Vagina (tissue), 2 donors: ENCODE measurements around the gene MGAT4D. TPM values are rescaled to one million over a fixed set of nuclear protein-coding genes. Genes with fewer than 3 reads are reported as not detected.

Experiments used
- DNase-seq, 2 donors: peaks; one replicate each; pipeline ENCODE4 v3.0.0-alpha.2; 2017; ENCODE audit errors: extremely low spot score in 2 of 2
- H3K27ac ChIP-seq: fragments of 200-600 bp; sonication (generic); one replicate; pipeline ENCODE4 v1.5.1; 2019
- H3K27me3 ChIP-seq: fragments of 200-600 bp; sonication (generic); one replicate; pipeline ENCODE4 v1.5.1; 2019
- H3K36me3 ChIP-seq, 2 donors: fragments of 200-600 bp; sonication (generic); one replicate each; pipeline ENCODE4 v1.5.1; 2017 to 2019
- H3K4me1 ChIP-seq: fragments of 200-600 bp; sonication (generic); one replicate; pipeline ENCODE4 v1.5.1; 2019
- H3K4me3 ChIP-seq, 2 donors: fragments of 200-600 bp; sonication (generic); 1 replicate in 1 of 2; 2 replicates in 1 of 2; pipeline ENCODE4 v1.5.1; 2016 to 2019
- H3K9me3 ChIP-seq: fragments of 200-600 bp; sonication (generic); one replicate; pipeline ENCODE4 v1.5.1; 2019
- CTCF ChIP-seq, 3 experiments: fragments of 450-650 bp in 2 of 3; fragments of 200-600 bp in 1 of 3; sonication (generic) in 1 of 3; IDR thresholded peaks; one replicate each; pipeline ENCODE4 v1.5.1; 2017 to 2019; ENCODE audit warnings: antibody characterized with exemption in 3 of 3, mild to moderate bottlenecking in 2 of 3, moderate library complexity in 2 of 3
- POLR2A ChIP-seq, 2 donors: fragments of 450-650 bp; IDR thresholded peaks; one replicate each; pipeline ENCODE4 v1.6.1; 2017; ENCODE audit warnings: antibody characterized with exemption in 2 of 2, mild to moderate bottlenecking in 2 of 2, moderate library complexity in 2 of 2
- POLR2AphosphoS5 ChIP-seq, 2 donors: sonication (generic); formaldehyde crosslinking; IDR thresholded peaks; one replicate each; pipeline ENCODE4 v1.9.0; 2017; ENCODE audit warnings: antibody characterized with exemption in 2 of 2, mild to moderate bottlenecking in 2 of 2, low read depth in 1 of 2; ENCODE audit not compliant: insufficient read depth in 1 of 2
- intact Hi-C: fragments of 100-400 bp; cut with DNase I; formaldehyde crosslinking; loops from one replicate; pipeline ENCODE4 v1.15.1; 2023
- total RNA-seq: library from RNA; depleted of rRNA; stranded (reverse); fragments of >200 nt; gene quantifications from one replicate; pipeline ENCODE4 v1.2.3, GENCODE V29; 2016

Gene MGAT4D
- total RNA-seq, 1 donor from 2014 or later = not detected

DNA sequence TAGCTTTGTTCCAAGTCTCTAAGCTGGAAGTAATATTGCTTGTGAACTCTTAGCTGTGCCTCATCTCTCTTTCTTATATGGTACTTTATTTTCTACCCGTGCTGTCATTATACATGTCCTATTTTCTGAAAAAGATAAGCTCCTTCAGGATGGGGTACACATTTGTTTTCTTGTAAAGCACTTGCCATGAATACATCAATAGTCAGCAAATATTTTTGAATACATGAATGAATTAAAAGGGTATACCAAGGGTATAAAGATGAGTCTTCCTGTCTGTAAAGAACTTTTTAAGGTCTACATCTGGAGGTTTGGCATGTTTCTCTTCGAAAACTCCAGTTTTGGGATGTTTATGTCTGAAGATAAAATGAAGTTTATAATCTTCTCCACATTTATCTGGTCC, 98.0 kb downstream of the MGAT4D start:
- DNase-seq = no peak
- no peak overlapping the region for H3K27ac ChIP-seq
- no peaks in the 10 kb centered on the region for H3K9me3 ChIP-seq
- intact Hi-C loops = no loop called here
- no peaks in the 10 kb centered on the region for H3K4me1 ChIP-seq
- no peaks in the 10 kb centered on the region for H3K36me3 ChIP-seq
- no peak for TF ChIP-seq CTCF (IDR thresholded peaks at IDR 0.05)
- no peak for TF ChIP-seq POLR2A (IDR thresholded peaks at IDR 0.05)
- TF ChIP-seq POLR2AphosphoS5 (IDR thresholded peaks at IDR 0.05; ENCODE audit: insufficient read depth in 1 of 2, low read depth in 1 of 2) = no peak
- H3K27me3 ChIP-seq = no peaks in the 10 kb centered on the region
- H3K4me3 ChIP-seq = no peak overlapping the region

GRCh38 chr4:140395668-140396067, 102.4 kb downstream of the MGAT4D start:
- Histone ChIP-seq H3K36me3 (no peaks in the 10 kb centered on the region), H3K9me3 (no peaks in the 10 kb centered on the region), H3K4me1 (no peaks in the 10 kb centered on the region), H3K27me3 (no peaks in the 10 kb centered on the region), H3K4me3 (no peak overlapping the region), H3K27ac (no peak overlapping the region)
- TF ChIP-seq POLR2A (IDR thresholded peaks at IDR 0.05) (no peak), CTCF (IDR thresholded peaks at IDR 0.05) (no peak), POLR2AphosphoS5 (IDR thresholded peaks at IDR 0.05; ENCODE audit: insufficient read depth in 1 of 2, low read depth in 1 of 2) (no peak)
- intact Hi-C loops = no loop called here
- DNase-seq = no peak

Other genes starting within 250 kb of the MGAT4D start
- 39.3 TPM for gene SCOC, start 124.6 kb downstream of the MGAT4D start, total RNA-seq
- gene CLGN, start 70.6 kb downstream of the MGAT4D start, total RNA-seq = not detected
- gene ELMOD2, start 25.9 kb upstream of the MGAT4D start, total RNA-seq = 15.7 TPM
- gene UCP1, start 70.7 kb upstream of the MGAT4D start, total RNA-seq = not detected